Stimulated activated CD8-positive, alpha-beta memory T cell treated with anti-CD3 and anti-CD28 coated beads, Interleukin-7, amount 100 ng/mL, for 4 hours (primary cell): ENCODE data around the gene KYNU.
"Not testable (repeated sequence)": the region's sequence is repeated elsewhere in the genome, so short reads cannot be mapped to it uniquely, and the experiment has no call there.

Experiments used
- DNase-seq, 2 donors: peaks; one replicate each; pipeline ENCODE4 v3.0.0-alpha.2; 2020; ENCODE audit warnings: low read depth in 2 of 2

Gene KYNU

GRCh38 chr2:142915502-142915901 lies 38.0 kb downstream of the KYNU start:
- DNase-seq = no peak

DNA sequence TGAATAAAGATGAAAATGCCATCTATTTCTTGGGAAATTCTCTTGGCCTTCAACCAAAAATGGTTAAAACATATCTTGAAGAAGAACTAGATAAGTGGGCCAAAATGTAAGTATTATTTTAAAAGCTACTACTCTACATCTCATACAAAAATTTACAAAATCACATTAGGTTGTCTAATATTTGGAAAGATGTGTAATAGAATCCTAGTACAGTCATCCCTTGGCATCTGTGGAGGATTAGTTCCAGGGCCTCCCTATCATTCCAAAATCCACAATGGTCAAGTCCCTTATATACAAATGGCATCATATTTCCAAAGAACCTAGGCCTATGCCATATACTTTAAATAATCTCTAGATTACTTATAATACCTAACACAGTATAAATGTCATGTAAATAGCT lies 41.2 kb downstream of the KYNU start:
- DNase-seq = no peak

DNA sequence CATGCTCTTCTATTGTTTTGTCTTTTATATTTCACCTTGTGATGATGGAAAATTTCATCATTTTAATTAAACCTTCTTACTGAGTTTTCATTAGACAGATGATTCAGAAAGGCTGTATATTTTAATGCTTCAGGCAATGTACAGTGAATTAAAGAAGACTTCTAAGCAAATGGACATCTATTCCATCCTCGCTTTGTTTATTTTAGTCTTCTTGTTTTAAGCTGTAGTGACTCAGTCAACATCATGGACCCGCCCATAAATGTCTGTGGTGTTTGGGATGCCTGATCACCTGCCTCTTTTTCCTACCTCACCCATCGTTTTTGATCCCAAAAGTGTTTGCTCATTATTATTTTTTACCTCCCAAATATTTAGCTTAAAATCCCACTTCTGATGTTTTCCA lies 43.1 kb downstream of the KYNU start:
- no peak for DNase-seq

GRCh38 chr2:142926445-142926844 lies 49.0 kb downstream of the KYNU start:
- no peak for DNase-seq

GRCh38 chr2:142930835-142931398 lies 53.5 kb downstream of the KYNU start:
- DNase-seq = no peak

DNA sequence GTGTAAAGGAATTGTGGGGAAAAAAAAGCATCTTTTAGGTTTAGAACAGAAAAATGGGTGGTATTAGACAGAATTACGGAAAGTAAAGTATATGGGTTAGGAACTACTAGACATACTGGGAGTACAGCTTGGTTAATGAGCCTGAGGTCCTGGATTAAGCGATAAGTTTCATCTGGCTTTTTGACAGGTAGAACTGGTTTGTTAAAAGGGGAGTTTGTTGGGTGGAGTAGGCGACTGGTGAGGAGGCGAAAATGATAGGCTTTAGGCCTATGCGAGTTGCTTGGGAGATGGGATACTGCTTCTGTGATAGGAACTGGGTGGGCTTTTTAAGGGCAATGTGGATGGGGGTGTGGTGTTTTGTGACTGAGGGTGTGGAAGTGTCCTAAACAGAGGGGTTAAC lies 56.5 kb downstream of the KYNU start:
- no peak for DNase-seq

- no peak for DNase-seq
Observed at GRCh38 chr2:142935563-142936089, 58.2 kb downstream of the KYNU start.

DNA sequence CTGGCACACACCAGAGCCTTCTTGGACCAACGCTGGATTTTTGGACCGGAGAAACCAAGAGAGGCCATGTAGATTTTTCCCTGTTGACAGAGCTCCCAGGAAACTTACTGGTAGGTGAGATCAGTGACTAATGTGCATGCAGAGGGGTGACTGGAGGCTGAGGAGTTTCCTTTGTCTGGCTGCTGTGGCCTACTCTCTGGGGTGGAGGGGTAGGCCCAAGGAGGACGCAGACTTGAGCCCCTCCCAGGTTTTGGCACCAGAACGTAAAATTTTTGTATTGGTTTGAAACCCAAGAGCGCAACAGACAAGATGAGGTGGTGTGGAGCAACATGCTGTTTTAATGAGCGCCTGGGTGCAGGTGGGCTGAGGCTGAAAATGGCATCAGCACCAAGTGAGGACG lies 59.2 kb downstream of the KYNU start:
- no peak for DNase-seq

GRCh38 chr2:142937347-142937746 lies 59.9 kb downstream of the KYNU start:
- no peak for DNase-seq

DNA sequence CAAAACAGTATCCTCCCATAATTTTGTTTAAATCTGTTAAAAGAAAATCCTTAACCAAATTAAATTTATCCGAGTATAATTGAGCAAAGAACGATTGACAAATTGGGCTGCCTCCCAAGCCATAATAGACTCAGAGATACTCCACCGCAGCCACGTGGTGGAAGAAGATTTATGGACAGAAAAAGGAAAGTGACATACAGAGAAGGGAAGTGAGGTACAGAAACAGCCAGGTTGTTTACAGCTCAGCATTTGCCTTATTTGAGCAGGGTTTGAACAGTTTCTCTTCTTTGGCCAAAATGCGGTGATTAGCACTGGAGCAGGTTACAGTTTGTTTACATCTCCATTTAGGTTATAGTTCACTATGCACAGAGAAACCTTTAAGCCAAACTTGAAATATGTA lies 60.8 kb downstream of the KYNU start:
- no peak for DNase-seq

- DNase-seq = no peak
Observed at GRCh38 chr2:142940606-142941223, 63.3 kb downstream of the KYNU start.

DNA sequence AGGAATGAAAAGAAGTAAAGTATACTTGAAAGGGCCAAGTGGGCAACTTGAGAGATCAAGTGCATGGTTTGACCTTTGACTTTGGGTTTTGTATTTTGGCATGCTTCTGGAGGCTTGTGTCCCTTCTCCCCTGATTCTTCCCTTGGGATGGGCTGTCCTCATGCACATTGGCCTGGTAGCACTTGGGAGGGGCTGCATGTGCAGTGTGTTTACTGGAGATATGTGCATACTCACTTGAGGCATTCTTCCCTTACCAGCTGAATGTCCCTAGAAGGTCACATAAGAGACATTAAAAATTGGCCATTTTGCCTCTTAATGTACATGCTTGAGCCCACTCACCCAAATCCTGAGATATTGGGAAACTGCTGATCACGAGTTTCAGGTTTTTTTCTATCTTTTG lies 65.2 kb downstream of the KYNU start:
- DNase-seq = no peak

- DNase-seq = no peak
Observed at GRCh38 chr2:142944264-142944663, 66.8 kb downstream of the KYNU start.

- no peak for DNase-seq
Observed at GRCh38 chr2:142944721-142945120, 67.3 kb downstream of the KYNU start.

- no peak for DNase-seq
Observed at GRCh38 chr2:142946941-142947340, 69.5 kb downstream of the KYNU start.

GRCh38 chr2:142948723-142949122 lies 71.3 kb downstream of the KYNU start:
- DNase-seq = not testable (repeated sequence)

DNA sequence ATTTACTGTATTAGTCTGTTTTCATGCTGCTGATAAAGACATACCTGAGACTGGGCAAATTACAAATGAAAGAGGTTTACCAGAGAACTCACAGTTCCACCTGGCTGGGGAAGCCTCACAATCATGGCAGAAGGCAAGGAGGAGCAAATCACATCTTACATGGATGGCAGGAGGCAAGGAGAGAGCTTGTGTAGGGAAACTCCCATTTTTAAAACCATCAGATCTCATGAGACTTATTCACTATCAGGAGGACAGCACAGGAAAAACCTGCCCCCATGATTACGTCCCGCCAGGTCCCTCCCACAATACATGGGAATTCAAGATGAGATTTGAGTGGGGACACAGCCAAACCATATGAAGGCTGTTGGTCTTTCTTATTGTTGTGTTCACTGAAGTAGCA lies 72.9 kb downstream of the KYNU start:
- DNase-seq = not testable (repeated sequence)

DNA sequence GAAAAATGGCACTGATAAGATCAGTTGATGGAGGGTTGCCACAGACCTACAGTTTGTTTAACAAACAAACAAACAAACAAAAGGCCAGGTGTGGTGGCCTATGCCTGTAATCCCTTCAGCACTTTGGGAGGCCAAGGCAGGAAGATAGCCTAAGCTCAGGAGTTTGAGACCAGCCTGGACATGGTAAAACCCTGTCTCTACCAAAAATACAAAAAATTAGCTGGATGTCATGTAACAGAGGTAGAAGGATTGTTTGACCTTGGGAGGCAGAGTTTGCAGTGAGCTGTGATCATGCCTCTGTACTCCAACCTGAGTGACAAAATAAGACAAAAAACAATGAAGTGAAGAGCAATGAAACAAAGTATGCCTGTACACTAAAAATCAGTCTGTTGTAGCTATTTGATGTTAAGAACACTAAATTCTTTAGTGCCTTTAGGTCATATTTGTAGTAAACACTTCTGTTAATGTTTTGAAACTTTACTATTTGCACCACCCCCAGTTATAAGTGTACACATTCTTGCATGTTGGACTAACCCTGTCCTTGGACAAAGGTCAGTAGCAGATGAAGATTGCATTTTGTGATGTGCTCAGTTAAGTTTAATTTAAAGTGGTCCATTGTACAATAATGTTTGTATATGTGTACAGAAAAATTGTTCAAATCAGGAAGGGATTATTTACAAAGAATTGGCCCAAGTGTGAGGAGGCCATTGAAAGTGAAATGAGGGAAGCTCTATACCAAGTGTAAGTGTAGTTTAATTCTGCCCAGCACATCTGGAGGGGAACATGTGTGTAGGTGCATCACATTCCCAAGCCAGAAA lies 73.9 kb downstream of the KYNU start:
- no peak for DNase-seq

DNA sequence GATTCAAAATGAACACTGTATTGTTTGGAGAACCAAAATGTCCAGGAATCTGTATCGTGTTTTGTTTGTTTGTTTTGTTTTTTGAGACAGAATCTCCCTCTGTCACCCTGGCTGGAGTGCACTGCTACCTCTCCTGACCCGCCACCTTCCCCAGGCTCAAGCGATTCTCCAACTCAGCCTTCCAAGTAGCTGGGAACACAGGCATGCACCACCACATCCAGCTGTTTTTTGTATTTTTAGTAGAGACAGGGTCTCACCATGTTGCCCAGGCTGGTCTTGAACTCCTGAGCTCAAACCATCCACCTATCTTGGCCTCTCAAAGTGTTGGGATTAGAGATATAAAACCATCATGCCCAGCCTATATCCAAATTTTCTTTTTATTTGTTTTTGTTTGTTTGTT lies 74.6 kb downstream of the KYNU start:
- DNase-seq = no peak

- no peak for DNase-seq
Observed at GRCh38 chr2:142952793-142953494, 75.5 kb downstream of the KYNU start.

- DNase-seq = no peak
Observed at GRCh38 chr2:142954493-142954892, 77.0 kb downstream of the KYNU start.

GRCh38 chr2:142957144-142957543 lies 79.7 kb downstream of the KYNU start:
- no peak for DNase-seq
